ENCODE measurements around the gene MDFI.

The MDFI gene

GRCh38 chr6:41642090-41642959 is 4.1 kb downstream of the MDFI start:
- TF ChIP-seq FOXP2 (optimal IDR thresholded peaks at IDR 0.05; ENCODE audit: borderline replicate concordance, extremely low read depth, extremely low read length, insufficient read depth): no peak

GRCh38 chr6:41642960-41643898 is 5.0 kb downstream of the MDFI start:
- TF ChIP-seq SIN3A (IDR thresholded peaks at IDR 0.05; ENCODE audit: borderline replicate concordance, insufficient read depth, low read length): no peak
- no peak for TF ChIP-seq TAF1 (IDR thresholded peaks at IDR 0.05; ENCODE audit: borderline replicate concordance, insufficient read depth, low read length)
- TF ChIP-seq FOXP2 (optimal IDR thresholded peaks at IDR 0.05; ENCODE audit: borderline replicate concordance, extremely low read depth, extremely low read length, insufficient read depth): no peak
- TF ChIP-seq REST (IDR thresholded peaks at IDR 0.05; ENCODE audit: insufficient read depth in 1 of 2, low read depth in 2 of 2, low read length in 2 of 2): no peak
- TF ChIP-seq POLR2AphosphoS5 (IDR thresholded peaks at IDR 0.05; ENCODE audit: low read depth, low read length): no peak; the same call in 1 of the 2 replicates

GRCh38 chr6:41643899-41644269 is 5.6 kb downstream of the MDFI start:
- TF ChIP-seq SIN3A (IDR thresholded peaks at IDR 0.05; ENCODE audit: borderline replicate concordance, insufficient read depth, low read length) (no peak), POLR2AphosphoS5 (IDR thresholded peaks at IDR 0.05; ENCODE audit: low read depth, low read length) (no peak; the same call in 1 of the 2 replicates), FOXP2 (optimal IDR thresholded peaks at IDR 0.05; ENCODE audit: borderline replicate concordance, extremely low read depth, extremely low read length, insufficient read depth) (no peak), REST (IDR thresholded peaks at IDR 0.05; ENCODE audit: insufficient read depth in 1 of 2, low read depth in 2 of 2, low read length in 2 of 2) (no peak), TAF1 (IDR thresholded peaks at IDR 0.05; ENCODE audit: borderline replicate concordance, insufficient read depth, low read length) (no peak)

GRCh38 chr6:41644297-41644879 is 6.1 kb downstream of the MDFI start:
- TF ChIP-seq SIN3A (IDR thresholded peaks at IDR 0.05; ENCODE audit: borderline replicate concordance, insufficient read depth, low read length) (no peak), REST (IDR thresholded peaks at IDR 0.05; ENCODE audit: insufficient read depth in 1 of 2, low read depth in 2 of 2, low read length in 2 of 2) (no peak), FOXP2 (optimal IDR thresholded peaks at IDR 0.05; ENCODE audit: borderline replicate concordance, extremely low read depth, extremely low read length, insufficient read depth) (no peak), TAF1 (IDR thresholded peaks at IDR 0.05; ENCODE audit: borderline replicate concordance, insufficient read depth, low read length) (no peak), POLR2AphosphoS5 (IDR thresholded peaks at IDR 0.05; ENCODE audit: low read depth, low read length) (no peak)

GRCh38 chr6:41645007-41645618 is 6.8 kb downstream of the MDFI start:
- TF ChIP-seq TAF1 (IDR thresholded peaks at IDR 0.05; ENCODE audit: borderline replicate concordance, insufficient read depth, low read length): no peak
- TF ChIP-seq FOXP2 (optimal IDR thresholded peaks at IDR 0.05; ENCODE audit: borderline replicate concordance, extremely low read depth, extremely low read length, insufficient read depth): no peak
- no peak for TF ChIP-seq POLR2AphosphoS5 (IDR thresholded peaks at IDR 0.05; ENCODE audit: low read depth, low read length)
- no peak for TF ChIP-seq SIN3A (IDR thresholded peaks at IDR 0.05; ENCODE audit: borderline replicate concordance, insufficient read depth, low read length)
